ENCODE results near the gene DUSP3.

Gene DUSP3

GRCh38 chr17:43818966-43819365, 40.2 kb upstream of the DUSP3 start:
- no peak for TF ChIP-seq SPI1 (IDR thresholded peaks at IDR 0.05; ENCODE audit: borderline replicate concordance, low read depth)
- no peak for TF ChIP-seq CTCF (IDR thresholded peaks at IDR 0.05; ENCODE audit: insufficient read depth, low read length)
- no peak for TF ChIP-seq REST (IDR thresholded peaks at IDR 0.05; ENCODE audit: insufficient replicate concordance, low read depth)
- TF ChIP-seq POLR2AphosphoS5 (IDR thresholded peaks at IDR 0.05; ENCODE audit: low read depth), result no peak
- TF ChIP-seq GABPA (IDR thresholded peaks at IDR 0.05; ENCODE audit: low read depth), result no peak
- Histone ChIP-seq H3K4me3 (replicated peaks; ENCODE audit: insufficient read depth, low read length) (no peak overlapping the region), H3K27ac (replicated peaks) (no peak overlapping the region), H3K27me3 (ENCODE audit: insufficient read depth, poor library complexity, severe bottlenecking) (no peaks in the 10 kb centered on the region)
- DNase-seq (ENCODE audit: low read depth in 1 of 2, low spot score in 1 of 2), result no peak

GRCh38 chr17:43817826-43818225, 39.0 kb upstream of the DUSP3 start:
- DNase-seq (ENCODE audit: low read depth in 1 of 2, low spot score in 1 of 2), result no peak
- Histone ChIP-seq H3K27ac (replicated peaks) (no peak overlapping the region), H3K4me3 (replicated peaks; ENCODE audit: insufficient read depth, low read length) (no peak overlapping the region), H3K27me3 (ENCODE audit: insufficient read depth, poor library complexity, severe bottlenecking) (no peaks in the 10 kb centered on the region)
- TF ChIP-seq REST (IDR thresholded peaks at IDR 0.05; ENCODE audit: insufficient replicate concordance, low read depth) (no peak), POLR2AphosphoS5 (IDR thresholded peaks at IDR 0.05; ENCODE audit: low read depth) (no peak), GABPA (IDR thresholded peaks at IDR 0.05; ENCODE audit: low read depth) (no peak), SPI1 (IDR thresholded peaks at IDR 0.05; ENCODE audit: borderline replicate concordance, low read depth) (no peak), CTCF (IDR thresholded peaks at IDR 0.05; ENCODE audit: insufficient read depth, low read length) (no peak)

- no peaks in the 10 kb centered on the region for H3K27me3 ChIP-seq (ENCODE audit: insufficient read depth, poor library complexity, severe bottlenecking)
- TF ChIP-seq CTCF (IDR thresholded peaks at IDR 0.05; ENCODE audit: insufficient read depth, low read length) (no peak), SPI1 (IDR thresholded peaks at IDR 0.05; ENCODE audit: borderline replicate concordance, low read depth) (no peak), GABPA (IDR thresholded peaks at IDR 0.05; ENCODE audit: low read depth) (no peak), REST (IDR thresholded peaks at IDR 0.05; ENCODE audit: insufficient replicate concordance, low read depth) (no peak)
These were observed 37.9 kb upstream of the DUSP3 start for GRCh38 chr17:43816336-43817320.

More at GRCh38 chr17:43816336-43817320, 37.9 kb upstream of the DUSP3 start:
- Histone ChIP-seq H3K4me3 (replicated peaks; ENCODE audit: insufficient read depth, low read length) (no peak overlapping the region), H3K27ac (replicated peaks) (no peak overlapping the region)
- DNase-seq (ENCODE audit: low read depth in 1 of 2, low spot score in 1 of 2), result no peak

Measured in HL-60 (cell line).